HG02840 (cell line): ENCODE results near the gene USPL1.

Experiments
- ATAC-seq: cut with Tn5 transposase; IDR thresholded peaks from one replicate; pipeline ENCODE4 v1.9.1; 2021; ENCODE audit warnings: mild to moderate bottlenecking, moderate library complexity, moderate number of reproducible peaks; ENCODE audit not compliant: unreplicated experiment, low FRiP score

The USPL1 gene

GRCh38 chr13:30690282-30691188, 72.8 kb downstream of the USPL1 start:
- ATAC-seq = no peak

DNA sequence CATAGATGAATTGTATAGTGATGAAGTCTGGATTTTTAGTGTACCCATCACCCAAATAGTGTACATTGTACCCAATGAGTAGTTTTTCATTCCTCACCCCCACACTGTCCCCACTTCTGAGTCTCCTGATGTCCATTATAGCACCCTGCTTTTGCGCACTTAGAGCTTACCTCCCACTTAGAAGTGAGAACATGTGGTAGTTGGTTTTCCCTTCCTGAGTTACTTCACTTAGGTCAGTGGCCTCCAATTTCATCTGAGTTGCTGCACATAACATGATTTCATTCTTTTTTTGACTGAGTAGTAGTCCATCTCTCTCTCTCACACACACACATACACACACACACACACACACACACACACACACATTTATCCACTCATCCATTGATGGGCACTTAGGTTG, 74.4 kb downstream of the USPL1 start:
- ATAC-seq = no peak

DNA sequence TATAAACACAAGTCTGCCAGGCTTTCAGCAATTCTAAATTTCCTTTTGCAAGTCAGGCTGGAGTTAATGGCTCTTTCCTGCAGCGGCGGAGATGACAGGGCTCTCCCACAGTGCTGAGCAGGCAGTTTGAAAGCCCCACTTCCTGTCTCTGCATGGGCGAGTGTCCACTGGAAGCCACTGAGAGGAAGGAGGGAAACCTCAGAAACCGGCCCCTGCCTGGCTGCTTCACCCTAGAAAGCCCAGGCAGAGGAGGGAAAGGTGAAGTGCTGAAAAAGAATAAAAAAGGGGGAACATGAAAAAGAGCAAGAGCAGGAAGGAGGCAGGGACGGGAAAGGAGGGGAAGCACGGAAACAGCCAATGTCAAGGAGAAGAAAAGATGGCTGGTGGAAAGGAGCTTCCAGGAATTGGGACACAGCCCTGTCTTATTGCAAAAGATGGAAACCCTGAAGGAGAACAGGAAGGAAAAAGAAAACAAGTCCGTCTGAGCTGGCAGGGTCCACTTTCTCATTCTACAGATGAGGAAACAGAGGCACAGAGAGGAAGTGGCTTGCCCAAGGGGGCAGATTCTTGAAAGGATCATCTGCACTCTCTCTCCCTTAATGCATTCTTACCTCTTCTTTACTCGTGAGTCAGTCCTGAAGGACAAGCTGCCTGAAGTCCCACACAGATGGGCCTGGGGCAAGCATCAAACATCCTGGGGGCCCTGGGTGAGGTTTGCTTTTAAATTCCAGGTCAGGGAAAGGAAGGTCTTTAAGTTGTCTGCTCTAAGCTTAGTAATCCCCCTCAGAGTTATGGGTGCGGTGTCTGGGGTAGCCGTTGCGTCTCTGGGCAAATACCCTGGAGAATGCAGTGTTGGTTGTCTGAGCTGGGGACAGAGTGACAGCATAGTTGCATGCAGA, 78.8 kb downstream of the USPL1 start:
- ATAC-seq = no peak

DNA sequence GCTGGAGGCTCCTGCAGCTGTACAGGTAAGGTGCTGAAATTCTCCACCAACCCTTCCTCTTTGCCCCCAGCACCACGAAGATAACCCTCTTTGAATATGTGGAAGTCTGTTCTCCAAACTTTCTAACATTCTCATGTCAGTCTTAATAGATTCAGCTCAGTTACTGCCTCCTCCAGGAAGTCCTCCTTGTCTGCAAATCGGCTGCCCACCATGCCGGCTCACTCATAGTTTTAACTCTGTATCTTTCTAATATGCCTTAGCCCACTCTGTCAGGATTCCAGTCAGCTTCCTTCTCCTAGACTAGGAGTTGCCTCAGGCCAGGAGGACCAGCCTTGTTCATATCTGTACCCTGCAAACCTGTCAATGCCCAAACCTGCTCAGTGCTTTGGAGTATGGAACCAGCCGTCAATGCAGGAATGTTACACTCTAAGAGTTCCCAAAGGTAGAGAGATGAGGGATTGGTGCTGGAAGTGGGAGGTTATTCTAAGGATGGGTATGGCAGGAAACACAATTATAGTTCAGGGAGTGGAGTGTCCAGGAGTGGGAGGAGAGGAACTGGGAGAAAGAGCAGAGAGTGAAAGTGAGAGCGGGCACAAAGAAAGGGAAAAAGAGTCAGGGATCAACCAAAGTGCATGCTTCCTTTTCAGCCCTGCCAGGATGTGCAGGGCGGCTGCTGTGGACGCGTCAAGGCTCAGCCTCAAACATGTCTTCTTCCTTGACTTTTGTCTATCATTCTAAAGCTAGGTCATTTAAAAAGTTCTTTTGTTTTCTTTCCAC, 79.6 kb downstream of the USPL1 start:
- ATAC-seq = no peak

GRCh38 chr13:30697996-30698401, 80.3 kb downstream of the USPL1 start:
- ATAC-seq = no peak

- no peak for ATAC-seq
These were observed 80.8 kb downstream of the USPL1 start for GRCh38 chr13:30698488-30699005.

GRCh38 chr13:30700364-30700763, 82.6 kb downstream of the USPL1 start:
- ATAC-seq = no peak

GRCh38 chr13:30702006-30702405, 84.3 kb downstream of the USPL1 start:
- ATAC-seq = no peak

DNA sequence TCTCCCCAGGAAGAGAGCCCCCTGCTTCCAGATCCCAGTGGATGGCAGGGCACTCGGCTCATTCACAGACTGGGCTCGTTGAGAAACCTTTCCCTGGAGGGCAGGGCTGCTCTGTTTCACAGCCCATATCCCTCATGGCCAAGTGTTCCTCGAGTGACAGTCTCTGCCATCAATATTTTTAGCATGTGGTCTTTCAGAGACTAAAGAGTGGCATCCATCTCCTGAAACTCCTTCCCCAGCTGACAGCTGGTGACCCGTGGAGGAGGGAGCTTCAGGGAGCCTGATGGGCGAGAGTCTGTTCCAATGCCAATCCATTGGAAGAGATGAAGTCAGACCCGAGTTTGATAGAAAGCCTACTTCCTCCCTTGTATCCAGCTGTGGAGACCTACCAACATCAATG, 86.9 kb downstream of the USPL1 start:
- ATAC-seq = no peak

GRCh38 chr13:30705680-30706079, 88.0 kb downstream of the USPL1 start:
- no peak for ATAC-seq

DNA sequence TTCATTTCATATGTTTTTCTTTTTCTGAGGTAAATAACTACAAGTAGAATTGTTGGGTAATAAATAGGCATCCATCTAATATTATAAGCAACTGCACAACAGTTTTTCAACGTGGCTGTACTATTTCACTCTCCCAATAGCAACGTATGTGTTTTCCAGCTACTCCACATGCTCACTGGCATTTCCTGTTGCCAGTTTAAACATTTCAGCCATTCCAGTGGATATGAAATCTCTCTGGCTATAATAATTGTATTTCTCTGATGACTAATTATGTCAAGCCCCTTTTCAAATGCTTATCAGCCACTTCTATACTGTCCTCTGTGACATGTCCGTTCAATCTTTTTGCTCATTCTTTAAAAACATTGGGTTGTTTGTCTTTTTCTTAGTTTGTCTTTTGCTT, 90.8 kb downstream of the USPL1 start:
- no peak for ATAC-seq
